ENCODE data around the gene FSD1.

Gene FSD1

GRCh38 chr19:4350726-4351125, 46.3 kb downstream of the FSD1 start:
- no peak for TF ChIP-seq REST (IDR thresholded peaks at IDR 0.05; ENCODE audit: insufficient read depth in 1 of 2, low read depth in 2 of 2, low read length in 2 of 2)

- TF ChIP-seq SIN3A (IDR thresholded peaks at IDR 0.05; ENCODE audit: borderline replicate concordance, insufficient read depth, low read length) (no peak), REST (IDR thresholded peaks at IDR 0.05; ENCODE audit: insufficient read depth in 1 of 2, low read depth in 2 of 2, low read length in 2 of 2) (no peak), FOXP2 (optimal IDR thresholded peaks at IDR 0.05; ENCODE audit: borderline replicate concordance, extremely low read depth, extremely low read length, insufficient read depth) (no peak), TAF1 (IDR thresholded peaks at IDR 0.05; ENCODE audit: borderline replicate concordance, insufficient read depth, low read length) (no peak), POLR2AphosphoS5 (IDR thresholded peaks at IDR 0.05; ENCODE audit: low read depth, low read length) (no peak; the same call in 1 of the 2 replicates)
Observed at GRCh38 chr19:4352701-4353121, 48.3 kb downstream of the FSD1 start.

DNA sequence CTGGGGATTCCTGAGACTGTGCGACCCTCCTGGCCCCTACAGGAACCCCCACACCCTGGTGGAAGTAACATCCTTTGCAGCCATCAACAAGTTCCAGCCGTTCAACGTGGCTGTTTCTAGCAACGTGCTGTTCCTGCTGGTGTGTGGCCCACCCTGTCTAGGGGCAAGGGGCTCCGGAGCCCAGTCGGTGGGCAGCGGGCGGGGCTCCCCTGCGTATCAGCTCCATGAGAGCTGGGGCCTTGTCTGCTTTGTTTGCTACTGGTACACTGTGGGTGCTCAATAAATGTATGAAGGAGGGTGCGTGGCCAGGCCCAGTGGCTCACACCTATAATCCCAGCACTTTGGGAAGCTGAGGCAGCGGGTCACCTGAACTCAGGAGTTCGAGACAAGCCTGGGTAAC, 49.9 kb downstream of the FSD1 start:
- TF ChIP-seq POLR2AphosphoS5 (IDR thresholded peaks at IDR 0.05; ENCODE audit: low read depth, low read length) (no peak), FOXP2 (optimal IDR thresholded peaks at IDR 0.05; ENCODE audit: borderline replicate concordance, extremely low read depth, extremely low read length, insufficient read depth) (no peak), SIN3A (IDR thresholded peaks at IDR 0.05; ENCODE audit: borderline replicate concordance, insufficient read depth, low read length) (no peak), TAF1 (IDR thresholded peaks at IDR 0.05; ENCODE audit: borderline replicate concordance, insufficient read depth, low read length) (no peak), REST (IDR thresholded peaks at IDR 0.05; ENCODE audit: insufficient read depth in 1 of 2, low read depth in 2 of 2, low read length in 2 of 2) (no peak)

DNA sequence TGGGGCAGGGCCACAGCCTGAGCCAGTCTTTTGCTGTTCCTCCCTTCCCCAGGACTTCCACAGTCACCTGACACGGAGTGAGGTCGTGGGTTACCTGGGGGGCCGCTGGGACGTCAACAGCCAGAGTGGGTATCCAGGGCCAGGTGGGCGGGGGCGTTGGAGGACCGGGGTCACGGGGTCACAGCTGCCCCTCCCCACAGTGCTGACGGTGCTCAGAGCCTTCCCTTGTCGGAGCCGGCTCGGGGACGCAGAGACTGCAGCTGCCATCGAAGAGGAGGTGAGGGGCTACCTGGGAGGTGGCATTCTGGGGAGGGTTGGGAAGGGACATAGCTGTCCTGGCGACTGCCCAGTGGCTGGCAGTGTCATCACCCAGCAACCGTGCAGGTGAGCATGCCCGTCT, 50.5 kb downstream of the FSD1 start:
- no peak for TF ChIP-seq FOXP2 (optimal IDR thresholded peaks at IDR 0.05; ENCODE audit: borderline replicate concordance, extremely low read depth, extremely low read length, insufficient read depth)

GRCh38 chr19:4357095-4357797, 52.8 kb downstream of the FSD1 start:
- TF ChIP-seq REST (IDR thresholded peaks at IDR 0.05; ENCODE audit: insufficient read depth in 1 of 2, low read depth in 2 of 2, low read length in 2 of 2) (no peak), SIN3A (IDR thresholded peaks at IDR 0.05; ENCODE audit: borderline replicate concordance, insufficient read depth, low read length) (no peak), POLR2AphosphoS5 (IDR thresholded peaks at IDR 0.05; ENCODE audit: low read depth, low read length) (no peak), TAF1 (IDR thresholded peaks at IDR 0.05; ENCODE audit: borderline replicate concordance, insufficient read depth, low read length) (no peak), FOXP2 (optimal IDR thresholded peaks at IDR 0.05; ENCODE audit: borderline replicate concordance, extremely low read depth, extremely low read length, insufficient read depth) (no peak)

All from PFSK-1 (cell line).